GM18505 (cell line): Measurements from ENCODE around the gene KDM4F.
A peak's percentile ranks its signal among the peaks of the same experiment; 100 is the strongest.

Experiments used
- ATAC-seq: cut with Tn5 transposase; IDR thresholded peaks from one replicate; pipeline ENCODE4 v1.9.1; 2021; ENCODE audit not compliant: unreplicated experiment
- POLR2A ChIP-seq: IDR thresholded peaks from 4 replicates; pipeline ENCODE4 v1.6.1; 2011; ENCODE audit warnings: borderline replicate concordance; ENCODE audit not compliant: insufficient read depth, insufficient read length; ENCODE audit errors: extremely low read depth

KDM4F gene

GRCh38 chr11:95044010-95044409, 5.2 kb upstream of the KDM4F start:
- no peak for ATAC-seq
- no peak for TF ChIP-seq POLR2A

GRCh38 chr11:95045812-95046211, 3.4 kb upstream of the KDM4F start:
- no peak for ATAC-seq
- no peak for TF ChIP-seq POLR2A

GRCh38 chr11:95050595-95051202, 1.5 kb downstream of the KDM4F start:
- ATAC-seq: no peak
- no peak for TF ChIP-seq POLR2A

GRCh38 chr11:95054356-95054755, 5.1 kb downstream of the KDM4F start:
- ATAC-seq: no peak
- TF ChIP-seq POLR2A: no peak

- ATAC-seq: peak; percentile 98
Observed at GRCh38 chr11:95055283-95055897, 6.2 kb downstream of the KDM4F start.

GRCh38 chr11:95057959-95058358, 8.7 kb downstream of the KDM4F start:
- ATAC-seq: no peak

More at GRCh38 chr11:95055283-95055897, 6.2 kb downstream of the KDM4F start:
- TF ChIP-seq POLR2A: no peak

GRCh38 chr11:95058621-95059020, 9.4 kb downstream of the KDM4F start:
- TF ChIP-seq POLR2A: no peak
- ATAC-seq: no peak

More at GRCh38 chr11:95057959-95058358, 8.7 kb downstream of the KDM4F start:
- no peak for TF ChIP-seq POLR2A

GRCh38 chr11:95059046-95059445, 9.8 kb downstream of the KDM4F start:
- no peak for TF ChIP-seq POLR2A
- no peak for ATAC-seq

GRCh38 chr11:95065336-95065735, 16.1 kb downstream of the KDM4F start:
- no peak for TF ChIP-seq POLR2A

GRCh38 chr11:95066716-95067038, 17.5 kb downstream of the KDM4F start, which contains the start of gene SRSF8:
TSS of gene SRSF8 (plus strand) at chr11:95066919. CDS start at chr11:95067227, 308 bp downstream.
- TF ChIP-seq POLR2A: no peak
- ATAC-seq: peak; percentile 37

More at GRCh38 chr11:95065336-95065735, 16.1 kb downstream of the KDM4F start:
- ATAC-seq: no peak

- peak; percentile 77 for TF ChIP-seq POLR2A
- ATAC-seq: peak; percentile 74
Observed at GRCh38 chr11:95067039-95067840, 18.0 kb downstream of the KDM4F start.

GRCh38 chr11:95067841-95068219, 18.6 kb downstream of the KDM4F start:
- ATAC-seq: no peak
- TF ChIP-seq POLR2A: no peak

GRCh38 chr11:95068549-95068948, 19.3 kb downstream of the KDM4F start:
- peak; percentile 80 for TF ChIP-seq POLR2A
- ATAC-seq: peak; percentile 63

GRCh38 chr11:95070471-95070870, 21.2 kb downstream of the KDM4F start:
- ATAC-seq: no peak
- no peak for TF ChIP-seq POLR2A
